ENCODE measurements around the gene PPM1F. TPM values are rescaled to one million over a fixed set of nuclear protein-coding genes. Genes with fewer than 3 reads are reported as not detected.

Gene PPM1F
- total and polyA plus RNA-seq, 4 donors = 5.9 to 65.1 (median 32.0) TPM

DNA sequence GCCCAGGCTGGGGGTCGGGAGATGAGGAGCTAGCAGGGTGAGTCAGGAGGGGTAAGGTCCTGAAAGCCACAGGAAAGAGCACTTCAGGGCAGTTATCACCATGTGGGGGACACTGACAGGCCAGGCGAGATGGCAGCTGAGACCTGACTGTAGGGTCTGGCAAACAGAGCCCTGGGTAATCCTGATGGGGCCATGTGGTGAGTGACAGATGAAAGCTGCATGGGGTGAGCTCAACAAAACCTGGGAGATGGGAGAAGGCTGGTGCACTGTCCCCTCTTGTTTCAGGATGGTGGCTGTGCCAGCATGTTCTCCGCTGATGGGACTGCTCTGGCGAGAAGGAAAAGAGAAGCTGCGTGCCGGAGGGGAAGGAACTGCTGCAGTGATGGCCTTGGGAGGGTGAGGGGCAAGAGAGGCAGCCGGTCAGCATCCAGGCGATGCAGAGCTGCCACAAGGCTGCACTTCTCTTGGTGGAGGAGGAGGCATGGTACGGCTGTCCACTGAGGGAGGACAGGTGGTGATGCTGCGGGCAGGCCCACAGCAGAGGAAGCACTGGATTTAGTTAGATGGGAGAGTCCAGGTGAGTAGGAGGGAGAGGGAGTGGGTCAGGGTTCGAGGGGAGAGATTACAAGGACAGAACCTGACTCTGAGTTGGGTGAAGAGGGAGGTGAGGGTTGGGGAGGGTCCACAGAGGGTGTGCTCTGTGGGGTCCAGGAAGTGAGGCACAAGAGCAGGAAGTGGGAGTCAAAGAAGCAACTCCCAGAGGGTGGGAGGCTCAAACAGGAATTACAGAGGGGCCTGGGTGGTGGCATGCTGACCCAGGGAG, 26.1 kb upstream of the PPM1F start:
- H3K36me3 ChIP-seq (ENCODE audit: control insufficient read depth in 1 of 2, insufficient read depth in 2 of 2, low read length in 1 of 2) = no peaks in the 10 kb centered on the region
- WGBS, 2 donors = 78 to 82% methylated on average over 11 of the region's 11 CpGs
- no peaks in the 10 kb centered on the region for H3K27me3 ChIP-seq (ENCODE audit: control insufficient read depth in 1 of 2, insufficient read depth in 2 of 2, low read length in 1 of 2)
- intact Hi-C loops (cut with DNase I) = no loop called here
- no peaks in the 10 kb centered on the region for H3K4me1 ChIP-seq (ENCODE audit: control insufficient read depth in 1 of 2, insufficient read depth in 2 of 2, low read length in 2 of 2)
- H3K9me3 ChIP-seq (ENCODE audit: control insufficient read depth, low read length) = no peaks in the 10 kb centered on the region
- no peak overlapping the region for H3K27ac ChIP-seq (ENCODE audit: low read depth in 1 of 2, low read length in 2 of 2)
- ATAC-seq (ENCODE audit: low FRiP score) (no peak), DNase-seq (peak in 1 of 2 donors; percentile 63)
- no peak overlapping the region for H3K4me3 ChIP-seq (ENCODE audit: low read length in 2 of 2)

DNA sequence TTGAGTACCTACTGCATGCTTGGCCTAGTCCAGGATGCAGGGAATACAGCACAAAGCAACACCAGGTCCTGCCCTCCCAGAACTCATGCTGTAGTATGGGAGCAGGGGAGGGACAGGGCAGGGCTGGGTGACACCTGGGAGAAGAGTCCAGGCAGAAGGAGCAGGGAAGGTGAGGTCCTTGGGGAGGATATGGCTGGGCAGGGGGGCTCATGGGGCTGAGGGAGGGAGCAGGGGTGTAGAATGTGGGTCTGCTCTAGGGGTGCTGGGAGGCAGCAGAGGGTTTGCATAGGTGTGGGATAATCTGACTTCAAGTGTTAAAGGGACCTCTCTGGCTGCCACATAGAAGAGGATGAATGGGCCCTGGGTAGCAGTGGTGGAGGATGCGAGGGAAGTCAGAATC, 25.2 kb upstream of the PPM1F start:
- DNase-seq (no peak), ATAC-seq (ENCODE audit: low FRiP score) (no peak)
- 92 to 100% methylated on average over 1 of the region's 1 CpG for WGBS, 2 donors
- no peaks in the 10 kb centered on the region for H3K27me3 ChIP-seq (ENCODE audit: control insufficient read depth in 1 of 2, insufficient read depth in 2 of 2, low read length in 1 of 2)
- no peak overlapping the region for H3K27ac ChIP-seq (ENCODE audit: low read depth in 1 of 2, low read length in 2 of 2)
- H3K9me3 ChIP-seq (ENCODE audit: control insufficient read depth, low read length) = no peaks in the 10 kb centered on the region
- no peaks in the 10 kb centered on the region for H3K36me3 ChIP-seq (ENCODE audit: control insufficient read depth in 1 of 2, insufficient read depth in 2 of 2, low read length in 1 of 2)
- no peak overlapping the region for H3K4me3 ChIP-seq (ENCODE audit: low read length in 2 of 2)
- H3K4me1 ChIP-seq (ENCODE audit: control insufficient read depth in 1 of 2, insufficient read depth in 2 of 2, low read length in 2 of 2) = no peaks in the 10 kb centered on the region
- intact Hi-C loops (cut with DNase I) = no loop called here

DNA sequence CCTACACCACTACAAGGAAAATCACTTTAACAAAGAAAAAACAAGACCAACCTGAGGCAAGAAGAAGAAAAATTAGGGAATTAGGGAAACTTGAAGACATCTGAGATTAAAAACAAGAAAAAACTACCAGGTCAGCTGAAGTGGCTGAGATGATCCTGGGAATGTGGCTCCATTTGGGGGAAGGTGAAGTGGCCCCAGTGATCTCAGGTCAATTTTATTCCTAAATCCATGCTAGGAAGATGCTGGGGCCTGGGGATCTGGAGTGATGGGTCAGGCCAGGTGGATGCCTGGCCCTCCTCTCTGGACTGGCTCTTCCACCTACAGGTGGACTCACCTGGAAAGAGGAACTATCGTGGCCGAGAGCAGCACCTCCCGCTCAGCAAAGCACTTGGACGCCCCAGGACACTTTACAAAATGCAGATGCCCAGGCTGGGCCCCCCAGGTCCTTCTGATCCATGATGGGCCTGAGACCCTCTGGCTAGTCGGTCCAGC, 23.3 kb upstream of the PPM1F start:
- peaks cover 0 to 5% of the 10 kb centered on the region in 2 donors for H3K36me3 ChIP-seq (ENCODE audit: control insufficient read depth in 1 of 2, insufficient read depth in 2 of 2, low read length in 1 of 2)
- no peaks in the 10 kb centered on the region for H3K9me3 ChIP-seq (ENCODE audit: control insufficient read depth, low read length)
- intact Hi-C loops (cut with DNase I) = no loop called here
- 95 to 96% methylated on average over 5 of the region's 5 CpGs for WGBS, 2 donors
- no peak for DNase-seq
- no peak overlapping the region for H3K27ac ChIP-seq (ENCODE audit: low read depth in 1 of 2, low read length in 2 of 2)
- no peak for ATAC-seq (ENCODE audit: low FRiP score)
- H3K4me1 ChIP-seq (ENCODE audit: control insufficient read depth in 1 of 2, insufficient read depth in 2 of 2, low read length in 2 of 2) = no peaks in the 10 kb centered on the region
- no peak overlapping the region for H3K4me3 ChIP-seq (ENCODE audit: low read length in 2 of 2)
- H3K27me3 ChIP-seq (ENCODE audit: control insufficient read depth in 1 of 2, insufficient read depth in 2 of 2, low read length in 1 of 2) = no peaks in the 10 kb centered on the region

GRCh38 chr22:21975273-21975672, 22.6 kb upstream of the PPM1F start:
- Histone ChIP-seq H3K4me1 (ENCODE audit: control insufficient read depth in 1 of 2, insufficient read depth in 2 of 2, low read length in 2 of 2) (no peaks in the 10 kb centered on the region), H3K36me3 (ENCODE audit: control insufficient read depth in 1 of 2, insufficient read depth in 2 of 2, low read length in 1 of 2) (peaks cover 0 to 5% of the 10 kb centered on the region in 2 donors), H3K9me3 (ENCODE audit: control insufficient read depth, low read length) (no peaks in the 10 kb centered on the region), H3K27me3 (ENCODE audit: control insufficient read depth in 1 of 2, insufficient read depth in 2 of 2, low read length in 1 of 2) (no peaks in the 10 kb centered on the region), H3K27ac (ENCODE audit: low read depth in 1 of 2, low read length in 2 of 2) (no peak overlapping the region), H3K4me3 (ENCODE audit: low read length in 2 of 2) (no peak overlapping the region)
- WGBS, 2 donors = 89 to 92% methylated on average over 5 of the region's 5 CpGs
- ATAC-seq (ENCODE audit: low FRiP score) (no peak), DNase-seq (no peak)
- intact Hi-C loops (cut with DNase I) = no loop called here

DNA sequence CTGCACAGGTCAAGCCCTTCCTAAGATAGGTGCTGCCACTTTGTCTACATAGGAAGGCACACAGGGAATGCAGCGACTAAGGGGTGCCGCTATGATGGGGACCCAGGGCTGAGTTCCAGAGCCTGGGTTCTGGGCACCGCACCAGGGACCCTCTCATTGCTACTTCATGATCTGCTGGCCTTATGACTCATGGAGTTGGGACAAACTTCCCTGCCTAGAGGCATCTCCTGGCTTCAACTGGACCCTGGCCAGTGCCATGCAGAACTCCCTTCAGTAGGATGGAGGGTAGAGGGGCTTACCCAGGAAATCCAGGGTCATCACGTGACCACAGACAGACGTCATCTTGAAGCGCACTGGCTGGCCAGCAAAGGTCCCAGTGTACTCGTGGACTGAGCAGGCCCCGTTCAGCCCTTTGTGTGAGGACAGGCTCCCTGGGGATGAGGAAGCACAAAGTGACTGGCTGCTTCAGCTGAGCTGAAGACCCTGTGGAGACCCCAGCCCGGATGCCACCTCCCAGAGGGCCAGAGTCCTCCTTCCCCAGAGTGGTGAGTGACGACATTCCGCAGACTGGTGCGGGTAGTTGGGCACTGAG, 21.5 kb upstream of the PPM1F start:
- H3K27me3 ChIP-seq (ENCODE audit: control insufficient read depth in 1 of 2, insufficient read depth in 2 of 2, low read length in 1 of 2) = no peaks in the 10 kb centered on the region
- intact Hi-C loops (cut with DNase I) = no loop called here
- H3K9me3 ChIP-seq (ENCODE audit: control insufficient read depth, low read length) = no peaks in the 10 kb centered on the region
- no peaks in the 10 kb centered on the region for H3K4me1 ChIP-seq (ENCODE audit: control insufficient read depth in 1 of 2, insufficient read depth in 2 of 2, low read length in 2 of 2)
- no peak overlapping the region for H3K4me3 ChIP-seq (ENCODE audit: low read length in 2 of 2)
- ATAC-seq (ENCODE audit: low FRiP score) (no peak), DNase-seq (no peak)
- H3K36me3 ChIP-seq (ENCODE audit: control insufficient read depth in 1 of 2, insufficient read depth in 2 of 2, low read length in 1 of 2) = peaks cover 0 to 5% of the 10 kb centered on the region in 2 donors
- no peak overlapping the region for H3K27ac ChIP-seq (ENCODE audit: low read depth in 1 of 2, low read length in 2 of 2)
- 91 to 92% methylated on average over 12 of the region's 12 CpGs for WGBS, 2 donors

DNA sequence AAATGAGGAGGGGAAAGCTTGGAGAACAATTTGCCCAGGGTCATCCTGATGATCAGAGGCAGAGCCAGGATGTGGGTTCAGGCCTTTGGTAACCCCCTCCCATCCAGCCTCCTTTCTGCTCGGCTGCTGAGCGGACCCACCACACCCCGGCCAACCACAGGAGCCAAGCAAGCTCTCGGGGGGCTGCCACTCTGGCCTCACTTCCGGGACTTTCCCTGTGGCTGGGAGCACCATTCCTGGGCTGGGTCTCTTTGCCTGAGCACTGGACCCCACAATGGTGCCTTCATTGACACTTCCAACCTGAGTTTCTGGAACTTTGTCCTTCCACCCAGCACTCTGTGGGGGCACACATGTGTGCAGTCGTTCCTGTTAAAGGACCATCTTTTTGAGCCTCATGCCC, 20.2 kb upstream of the PPM1F start:
- WGBS, 2 donors = 93% methylated on average over 6 of the region's 6 CpGs
- H3K4me1 ChIP-seq (ENCODE audit: control insufficient read depth in 1 of 2, insufficient read depth in 2 of 2, low read length in 2 of 2) = no peaks in the 10 kb centered on the region
- H3K9me3 ChIP-seq (ENCODE audit: control insufficient read depth, low read length) = no peaks in the 10 kb centered on the region
- no peaks in the 10 kb centered on the region for H3K27me3 ChIP-seq (ENCODE audit: control insufficient read depth in 1 of 2, insufficient read depth in 2 of 2, low read length in 1 of 2)
- ATAC-seq (ENCODE audit: low FRiP score) (no peak), DNase-seq (no peak)
- H3K27ac ChIP-seq (ENCODE audit: low read depth in 1 of 2, low read length in 2 of 2) = no peak overlapping the region
- H3K36me3 ChIP-seq (ENCODE audit: control insufficient read depth in 1 of 2, insufficient read depth in 2 of 2, low read length in 1 of 2) = peaks cover 0 to 7% of the 10 kb centered on the region in 2 donors
- H3K4me3 ChIP-seq (ENCODE audit: low read length in 2 of 2) = no peak overlapping the region
- intact Hi-C loops (cut with DNase I) = no loop called here

DNA sequence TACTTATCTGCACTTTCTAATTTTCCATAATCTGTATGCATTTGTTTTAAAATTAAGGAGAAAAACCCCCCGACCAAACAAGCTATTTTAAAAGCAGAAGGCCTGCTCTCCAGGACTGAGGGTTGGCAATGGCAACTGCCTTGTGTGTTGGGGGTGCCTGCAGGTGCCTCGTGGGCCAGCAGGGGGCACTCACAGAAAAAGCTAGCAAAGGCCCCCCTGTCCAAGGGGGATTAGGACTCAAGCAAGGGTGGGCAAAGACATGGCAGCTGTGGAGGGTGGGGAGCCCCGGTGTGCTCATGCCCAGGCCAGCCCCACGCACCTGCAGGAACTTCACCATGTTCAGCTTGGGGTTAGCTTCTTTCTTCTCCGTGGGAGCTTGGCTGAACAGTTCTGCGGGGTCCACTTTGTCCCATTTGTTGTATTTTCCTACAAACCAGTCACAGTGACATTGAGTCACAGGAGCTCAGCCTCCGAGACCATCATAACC, 19.7 kb upstream of the PPM1F start:
- 71 to 74% methylated on average over 7 of the region's 7 CpGs for WGBS, 2 donors
- Histone ChIP-seq H3K4me3 (ENCODE audit: low read length in 2 of 2) (no peak overlapping the region), H3K27me3 (ENCODE audit: control insufficient read depth in 1 of 2, insufficient read depth in 2 of 2, low read length in 1 of 2) (no peaks in the 10 kb centered on the region), H3K9me3 (ENCODE audit: control insufficient read depth, low read length) (no peaks in the 10 kb centered on the region), H3K36me3 (ENCODE audit: control insufficient read depth in 1 of 2, insufficient read depth in 2 of 2, low read length in 1 of 2) (peaks cover 0 to 9% of the 10 kb centered on the region in 2 donors), H3K27ac (ENCODE audit: low read depth in 1 of 2, low read length in 2 of 2) (no peak overlapping the region), H3K4me1 (ENCODE audit: control insufficient read depth in 1 of 2, insufficient read depth in 2 of 2, low read length in 2 of 2) (no peaks in the 10 kb centered on the region)
- peak; percentile 51 for ATAC-seq (ENCODE audit: low FRiP score)
- intact Hi-C loops (cut with DNase I) = no loop called here
- no peak for DNase-seq

GRCh38 chr22:21971858-21972275, 19.2 kb upstream of the PPM1F start:
- Histone ChIP-seq H3K4me3 (ENCODE audit: low read length in 2 of 2) (no peak overlapping the region), H3K9me3 (ENCODE audit: control insufficient read depth, low read length) (no peaks in the 10 kb centered on the region), H3K27ac (ENCODE audit: low read depth in 1 of 2, low read length in 2 of 2) (no peak overlapping the region), H3K36me3 (ENCODE audit: control insufficient read depth in 1 of 2, insufficient read depth in 2 of 2, low read length in 1 of 2) (peaks cover 0 to 9% of the 10 kb centered on the region in 2 donors), H3K4me1 (ENCODE audit: control insufficient read depth in 1 of 2, insufficient read depth in 2 of 2, low read length in 2 of 2) (no peaks in the 10 kb centered on the region), H3K27me3 (ENCODE audit: control insufficient read depth in 1 of 2, insufficient read depth in 2 of 2, low read length in 1 of 2) (no peaks in the 10 kb centered on the region)
- DNase-seq (no peak), ATAC-seq (ENCODE audit: low FRiP score) (no peak)
- WGBS, 2 donors = 89 to 91% methylated on average over 7 of the region's 7 CpGs
- intact Hi-C loops (cut with DNase I) = no loop called here

Data from aorta (tissue), 5 donors.